CD8-positive, alpha-beta memory T cell (primary cell): ENCODE data around the gene IPPK. TPM values are rescaled to one million over a fixed set of nuclear protein-coding genes. Genes with fewer than 3 reads are reported as not detected.

Source experiments
- CTCF ChIA-PET: fragments of 350-600 bp; sonication (Branson Sonifier 250); formaldehyde crosslinking; loops from one replicate; lab custom pipeline; 2021; ENCODE audit warnings: antibody characterized with exemption; lab: Charles Lee
- POLR2A ChIA-PET: fragments of 350-600 bp; sonication (Branson Sonifier 250); formaldehyde crosslinking; loops from one replicate; lab custom pipeline; 2021; ENCODE audit warnings: antibody characterized with exemption; lab: Charles Lee
- DNase-seq, 5 donors: peaks; one replicate each; pipeline versions ENCODE4 v3.0.0 to v3.0.0-alpha.2; 2020 to 2022; ENCODE audit warnings: mixed read lengths in 1 of 5
- H3K27ac ChIP-seq: one replicate; pipeline ENCODE4 v1.7.0; 2013; ENCODE audit warnings: low read depth, mild to moderate bottlenecking, low read length, moderate library complexity
- H3K27me3 ChIP-seq: 2 replicates; pipeline ENCODE4 v1.7.0; 2013; ENCODE audit warnings: low read length, mild to moderate bottlenecking; ENCODE audit not compliant: insufficient read depth, poor library complexity, severe bottlenecking
- H3K36me3 ChIP-seq: 2 replicates; pipeline ENCODE4 v1.7.0; 2013; ENCODE audit warnings: mild to moderate bottlenecking, low read length, moderate library complexity; ENCODE audit not compliant: insufficient read depth
- H3K4me1 ChIP-seq: 2 replicates; pipeline ENCODE4 v1.7.0; 2013; ENCODE audit warnings: mild to moderate bottlenecking, low read length, moderate library complexity; ENCODE audit not compliant: insufficient read depth
- H3K4me3 ChIP-seq: 2 replicates; pipeline ENCODE4 v1.7.0; 2013; ENCODE audit warnings: mild to moderate bottlenecking, low read length
- H3K9me3 ChIP-seq: 2 replicates; pipeline ENCODE4 v1.7.0; 2013; ENCODE audit warnings: mild to moderate bottlenecking, low read length
- H3K27ac Mint-ChIP-seq, 8 donors: one replicate each; pipeline ENCODE4 v1.8.0; 2020 to 2021; ENCODE audit warnings: mixed read lengths in 8 of 8, mild to moderate bottlenecking in 6 of 8, inconsistent platforms in 3 of 8, moderate library complexity in 3 of 8
- H3K27me3 Mint-ChIP-seq, 2 donors: one replicate each; pipeline ENCODE4 v1.8.0; 2020 to 2021; ENCODE audit warnings: mixed read lengths in 2 of 2, mild to moderate bottlenecking in 1 of 2, moderate library complexity in 1 of 2
- H3K36me3 Mint-ChIP-seq, 3 donors: one replicate each; pipeline ENCODE4 v1.8.0; 2020 to 2021; ENCODE audit warnings: mixed read lengths in 3 of 3, inconsistent platforms in 1 of 3, mild to moderate bottlenecking in 1 of 3
- H3K4me1 Mint-ChIP-seq, 3 donors: one replicate each; pipeline ENCODE4 v1.8.0; 2020 to 2021; ENCODE audit warnings: mixed read lengths in 3 of 3, inconsistent platforms in 1 of 3, mild to moderate bottlenecking in 1 of 3
- H3K4me3 Mint-ChIP-seq, 7 donors: one replicate each; pipeline ENCODE4 v1.8.0; 2020 to 2021; ENCODE audit warnings: mixed read lengths in 7 of 7, mild to moderate bottlenecking in 6 of 7, moderate library complexity in 4 of 7, inconsistent platforms in 2 of 7
- H3K9me3 Mint-ChIP-seq, 5 donors: one replicate each; pipeline ENCODE4 v1.8.0; 2020 to 2022; ENCODE audit warnings: mixed read lengths in 5 of 5, mild to moderate bottlenecking in 3 of 5, moderate library complexity in 2 of 5, inconsistent platforms in 1 of 5
- polyA plus RNA-seq: library from polyadenylated mRNA; unstranded; fragments of 300-500 nt; fragmentation: Illumina TruSeq; gene quantifications from one replicate; pipeline ENCODE4 v1.2.3, GENCODE V29; 2021
- total RNA-seq, 2 experiments: library from RNA; stranded (reverse); gene quantifications; one replicate each; pipeline ENCODE4 v1.2.3, GENCODE V29; 2021

Gene IPPK
- total and polyA plus RNA-seq, 3 experiments from 2014 or later, result 9.2 to 13.7 (median 13.5) TPM

- no peak for DNase-seq
- POLR2A ChIA-PET, result no interaction called here
These were observed 2.9 kb downstream of the IPPK start for GRCh38 chr9:92666912-92667532.

GRCh38 chr9:92666236-92666635 lies 3.7 kb downstream of the IPPK start:
- Mint-ChIP-seq H3K4me3 (peak overlapping the region in 1 of 7 donors; percentile 83), H3K27ac (peak overlapping the region in 6 of 8 donors; percentile 14 to 100 (median 82)), H3K9me3 (peaks cover 0 to 2% (median 0%) of the 10 kb centered on the region in 5 donors), H3K36me3 (peaks cover 0 to 34% (median 0%) of the 10 kb centered on the region in 3 donors), H3K27me3 (no peaks in the 10 kb centered on the region), H3K4me1 (peaks cover 49 to 84% (median 70%) of the 10 kb centered on the region in 3 donors)
- Histone ChIP-seq H3K27me3 (no peaks in the 10 kb centered on the region), H3K4me3 (no peak overlapping the region), H3K36me3 (no peaks in the 10 kb centered on the region), H3K4me1 (peaks cover 34% of the 10 kb centered on the region), H3K27ac (no peak overlapping the region), H3K9me3 (no peaks in the 10 kb centered on the region)
- DNase-seq, result no peak
- CTCF ChIA-PET, result interaction anchor here (1.1 kb wide), 1 partner anchor 13 kb away, joined by 3 read pairs; no protein-coding TSS in a partner anchor
- POLR2A ChIA-PET, result no interaction called here

More at GRCh38 chr9:92666912-92667532, 2.9 kb downstream of the IPPK start:
- no peaks in the 10 kb centered on the region for H3K9me3 ChIP-seq
- H3K27ac ChIP-seq, result no peak overlapping the region
- H3K36me3 ChIP-seq, result no peaks in the 10 kb centered on the region
- CTCF ChIA-PET, result no interaction called here
- Mint-ChIP-seq H3K27me3 (no peaks in the 10 kb centered on the region), H3K27ac (peak overlapping the region in 7 of 8 donors; percentile 47 to 100 (median 71)), H3K4me1 (peaks cover 46 to 80% (median 65%) of the 10 kb centered on the region in 3 donors), H3K9me3 (peaks cover 0 to 2% (median 0%) of the 10 kb centered on the region in 5 donors), H3K36me3 (peaks cover 0 to 29% (median 0%) of the 10 kb centered on the region in 3 donors), H3K4me3 (peak overlapping the region in 4 of 7 donors; percentile 15 to 83 (median 54))
- no peaks in the 10 kb centered on the region for H3K27me3 ChIP-seq
- H3K4me1 ChIP-seq, result peaks cover 38% of the 10 kb centered on the region
- no peak overlapping the region for H3K4me3 ChIP-seq

- Histone ChIP-seq H3K36me3 (no peaks in the 10 kb centered on the region), H3K9me3 (no peaks in the 10 kb centered on the region), H3K27me3 (no peaks in the 10 kb centered on the region), H3K4me1 (peaks cover 32% of the 10 kb centered on the region), H3K4me3 (no peak overlapping the region), H3K27ac (no peak overlapping the region)
- peaks cover 0 to 34% (median 0%) of the 10 kb centered on the region in 3 donors for H3K36me3 Mint-ChIP-seq
- H3K4me1 Mint-ChIP-seq, result peaks cover 49 to 84% (median 73%) of the 10 kb centered on the region in 3 donors
- POLR2A ChIA-PET, result no interaction called here
- CTCF ChIA-PET, result interaction anchor here (1.1 kb wide), 1 partner anchor 13 kb away, joined by 3 read pairs; no protein-coding TSS in a partner anchor
- no peaks in the 10 kb centered on the region for H3K27me3 Mint-ChIP-seq
- peak overlapping the region in 3 of 7 donors; percentile 6 to 83 (median 44) for H3K4me3 Mint-ChIP-seq
- H3K27ac Mint-ChIP-seq, result peak overlapping the region; percentile 14 to 100 (median 74)
- H3K9me3 Mint-ChIP-seq, result peaks cover 0 to 2% (median 0%) of the 10 kb centered on the region in 5 donors
- no peak for DNase-seq
These were observed 4.1 kb downstream of the IPPK start for GRCh38 chr9:92665836-92666235.

- no peak overlapping the region for H3K4me3 ChIP-seq
These were observed 5.4 kb downstream of the IPPK start for GRCh38 chr9:92664394-92665152.

GRCh38 chr9:92663951-92664350 lies 6.0 kb downstream of the IPPK start:
- H3K36me3 Mint-ChIP-seq, result peaks cover 0 to 28% (median 0%) of the 10 kb centered on the region in 3 donors

More at GRCh38 chr9:92664394-92665152, 5.4 kb downstream of the IPPK start:
- Mint-ChIP-seq H3K27ac (peak overlapping the region; percentile 66 to 95 (median 85)), H3K4me3 (peak overlapping the region; percentile 23 to 77 (median 57)), H3K4me1 (peaks cover 51 to 86% (median 85%) of the 10 kb centered on the region in 3 donors), H3K36me3 (peaks cover 0 to 29% (median 0%) of the 10 kb centered on the region in 3 donors), H3K27me3 (no peaks in the 10 kb centered on the region), H3K9me3 (peaks cover 0 to 2% (median 0%) of the 10 kb centered on the region in 5 donors)
- Histone ChIP-seq H3K4me1 (peaks cover 32% of the 10 kb centered on the region), H3K27ac (peak overlapping the region; percentile 54), H3K9me3 (no peaks in the 10 kb centered on the region), H3K36me3 (no peaks in the 10 kb centered on the region), H3K27me3 (no peaks in the 10 kb centered on the region)
- DNase-seq, result peak; percentile 9 to 69 (median 46)
- ChIA-PET POLR2A (no interaction called here), CTCF (no interaction called here)

GRCh38 chr9:92663126-92663525 lies 6.8 kb downstream of the IPPK start:
- Histone ChIP-seq H3K4me1 (peaks cover 20% of the 10 kb centered on the region), H3K36me3 (no peaks in the 10 kb centered on the region), H3K4me3 (no peak overlapping the region), H3K9me3 (no peaks in the 10 kb centered on the region), H3K27ac (no peak overlapping the region), H3K27me3 (no peaks in the 10 kb centered on the region)
- Mint-ChIP-seq H3K36me3 (peaks cover 0 to 33% (median 0%) of the 10 kb centered on the region in 3 donors), H3K27ac (peak overlapping the region in 5 of 8 donors; percentile 52 to 90 (median 80)), H3K27me3 (no peaks in the 10 kb centered on the region), H3K4me1 (peaks cover 42 to 72% (median 70%) of the 10 kb centered on the region in 3 donors), H3K4me3 (no peak overlapping the region), H3K9me3 (no peaks in the 10 kb centered on the region)
- ChIA-PET POLR2A (no interaction called here), CTCF (no interaction called here)
- no peak for DNase-seq

More at GRCh38 chr9:92663951-92664350, 6.0 kb downstream of the IPPK start:
- Mint-ChIP-seq H3K4me1 (peaks cover 49 to 80% (median 79%) of the 10 kb centered on the region in 3 donors), H3K4me3 (no peak overlapping the region), H3K27ac (peak overlapping the region; percentile 66 to 95 (median 85)), H3K9me3 (peaks cover 0 to 2% (median 0%) of the 10 kb centered on the region in 5 donors), H3K27me3 (no peaks in the 10 kb centered on the region)
- Histone ChIP-seq H3K27me3 (no peaks in the 10 kb centered on the region), H3K36me3 (no peaks in the 10 kb centered on the region), H3K4me1 (peaks cover 27% of the 10 kb centered on the region), H3K27ac (no peak overlapping the region), H3K9me3 (no peaks in the 10 kb centered on the region), H3K4me3 (no peak overlapping the region)
- POLR2A ChIA-PET, result no interaction called here
- CTCF ChIA-PET, result no interaction called here
- no peak for DNase-seq

GRCh38 chr9:92661743-92662142 lies 8.2 kb downstream of the IPPK start:
- peaks cover 35 to 63% (median 60%) of the 10 kb centered on the region in 3 donors for H3K4me1 Mint-ChIP-seq
- no peaks in the 10 kb centered on the region for H3K36me3 ChIP-seq
- DNase-seq, result no peak
- peaks cover 20% of the 10 kb centered on the region for H3K4me1 ChIP-seq
- no peak overlapping the region for H3K4me3 Mint-ChIP-seq
- H3K9me3 Mint-ChIP-seq, result no peaks in the 10 kb centered on the region
- CTCF ChIA-PET, result no interaction called here
- no peaks in the 10 kb centered on the region for H3K27me3 ChIP-seq
- H3K4me3 ChIP-seq, result no peak overlapping the region
- H3K27me3 Mint-ChIP-seq, result no peaks in the 10 kb centered on the region
- POLR2A ChIA-PET, result no interaction called here
- H3K36me3 Mint-ChIP-seq, result peaks cover 0 to 41% (median 1%) of the 10 kb centered on the region in 3 donors
- no peaks in the 10 kb centered on the region for H3K9me3 ChIP-seq
- no peak overlapping the region for H3K27ac ChIP-seq
- H3K27ac Mint-ChIP-seq, result peak overlapping the region in 3 of 8 donors; percentile 3 to 70 (median 58)
